ENCODE data around the gene LAMTOR4. TPM values are rescaled to one million over a fixed set of nuclear protein-coding genes. Genes with fewer than 3 reads are reported as not detected.

LAMTOR4 gene
- total and polyA plus RNA-seq, 10 of the 15 experiments (the other 5 are each of a cell fraction or from before 2014, with no cell fraction given), result 73.4 to 297 (median 196) TPM

DNA sequence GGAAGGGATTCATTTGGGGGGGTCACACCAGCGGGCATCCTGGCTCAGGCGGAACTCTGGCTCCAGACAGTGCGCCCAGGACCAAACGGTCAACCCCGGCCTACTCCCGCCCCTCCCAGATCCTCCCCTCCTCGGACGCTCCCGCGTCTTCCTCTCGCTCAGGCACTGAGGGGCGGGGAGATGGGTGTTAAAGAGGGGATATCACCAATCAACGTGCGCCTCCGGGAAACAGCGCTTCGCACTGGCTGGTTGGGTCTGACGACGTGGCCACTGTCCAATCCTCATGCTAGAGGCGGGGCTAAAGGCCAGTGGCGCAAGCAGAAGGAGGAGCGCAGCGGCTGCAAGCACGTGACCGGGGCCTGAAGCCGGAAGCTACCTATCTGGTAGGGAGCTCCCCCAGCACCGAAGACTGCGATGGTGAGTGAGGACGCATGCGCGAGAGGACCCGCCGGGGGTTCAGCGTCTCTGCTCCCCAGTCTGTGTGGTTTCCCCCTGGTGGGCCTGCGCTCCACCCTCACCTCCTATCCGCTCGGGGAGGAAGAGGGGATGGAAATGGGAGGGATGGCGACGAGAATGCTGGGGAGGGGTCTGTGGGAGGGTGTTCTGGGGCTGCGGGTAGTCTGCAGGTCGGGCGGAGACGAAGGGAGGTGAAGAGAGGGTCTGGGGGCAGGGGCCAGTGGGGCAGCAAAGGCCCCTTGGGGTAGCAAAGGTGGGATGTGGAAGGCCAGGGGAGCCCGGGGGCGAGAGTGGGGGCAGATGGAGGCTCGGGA is at the start of gene LAMTOR4 (continued):
- TF ChIP-seq FOXM1 (IDR thresholded peaks at IDR 0.05; ENCODE audit: low read depth, low read length), result no peak
- no peak for TF ChIP-seq CHD4 (IDR thresholded peaks at IDR 0.05)
- TF ChIP-seq ESRRA (IDR thresholded peaks at IDR 0.05; ENCODE audit: low read length), result no peak
- no peak for TF ChIP-seq STAT3 (IDR thresholded peaks at IDR 0.05; ENCODE audit: low read depth, low read length)
- no peak for TF ChIP-seq CEBPB (IDR thresholded peaks at IDR 0.05; ENCODE audit: borderline replicate concordance in 1 of 2, low read depth in 2 of 2, low read length in 2 of 2)
- peak; percentile 79 to 89; a peak in 3 of 4 replicates for TF ChIP-seq SRF (IDR thresholded peaks at IDR 0.05; ENCODE audit: low read depth in 2 of 2, low read length in 2 of 2)
- TF ChIP-seq PBX3 (IDR thresholded peaks at IDR 0.05; ENCODE audit: insufficient replicate concordance, low read depth, low read length), result peak; percentile 92
- TF ChIP-seq RAD21 (IDR thresholded peaks at IDR 0.05; ENCODE audit: insufficient read depth, low read depth, low read length), result no peak
- 0 out of 2 replicates have a peak, but pooled peaks have one; percentile 57 for TF ChIP-seq DPF2 (IDR thresholded peaks at IDR 0.05)
- peak; percentile 27; the same call in 1 of the 2 replicates for TF ChIP-seq SPI1 (IDR thresholded peaks at IDR 0.05; ENCODE audit: borderline replicate concordance, insufficient read depth, low read depth, low read length)
- TF ChIP-seq GABPA (IDR thresholded peaks at IDR 0.05; ENCODE audit: low read depth), result no peak
- TF ChIP-seq POLR2AphosphoS2 (IDR thresholded peaks at IDR 0.05; ENCODE audit: low read depth, low read length), result peak; percentile 79; the same call in 1 of the 2 replicates
- no peak for TF ChIP-seq BCL11A (IDR thresholded peaks at IDR 0.05; ENCODE audit: low read depth, low read length)
- peak; percentile 16; the same call in 1 of the 2 replicates for TF ChIP-seq TCF12 (IDR thresholded peaks at IDR 0.05; ENCODE audit: low read depth, low read length)
- 0 out of 2 replicates have a peak, but pooled peaks have one; percentile 23 for TF ChIP-seq JUND (IDR thresholded peaks at IDR 0.05; ENCODE audit: low read depth, low read length)
- TF ChIP-seq NBN (IDR thresholded peaks at IDR 0.05), result peak; percentile 59
- peak; percentile 91 for TF ChIP-seq POLR2A (IDR thresholded peaks at IDR 0.05; ENCODE audit: low read depth, low read length)
- no peak; the same call in 1 of the 2 replicates for TF ChIP-seq YY1 (IDR thresholded peaks at IDR 0.05; ENCODE audit: low read depth, low read length)
- TF ChIP-seq E2F8 (IDR thresholded peaks at IDR 0.05; ENCODE audit: low read depth, partially characterized antibody), result no peak
- TF ChIP-seq BCLAF1 (IDR thresholded peaks at IDR 0.05), result no peak
- TF ChIP-seq, protein P1, sequence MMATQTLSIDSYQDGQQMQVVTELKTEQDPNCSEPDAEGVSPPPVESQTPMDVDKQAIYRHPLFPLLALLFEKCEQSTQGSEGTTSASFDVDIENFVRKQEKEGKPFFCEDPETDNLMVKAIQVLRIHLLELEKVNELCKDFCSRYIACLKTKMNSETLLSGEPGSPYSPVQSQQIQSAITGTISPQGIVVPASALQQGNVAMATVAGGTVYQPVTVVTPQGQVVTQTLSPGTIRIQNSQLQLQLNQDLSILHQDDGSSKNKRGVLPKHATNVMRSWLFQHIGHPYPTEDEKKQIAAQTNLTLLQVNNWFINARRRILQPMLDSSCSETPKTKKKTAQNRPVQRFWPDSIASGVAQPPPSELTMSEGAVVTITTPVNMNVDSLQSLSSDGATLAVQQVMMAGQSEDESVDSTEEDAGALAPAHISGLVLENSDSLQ (IDR thresholded peaks at IDR 0.05), result peak; percentile 98
- TF ChIP-seq IKZF1 (conservative IDR thresholded peaks at IDR 0.05), result peak; percentile 62
- peak; percentile 49; the same call in 1 of the 2 replicates for TF ChIP-seq SMAD5 (IDR thresholded peaks at IDR 0.05; ENCODE audit: low read depth)

Data from GM12878 (cell line).